CD4-positive, alpha-beta T cell treated with Interleukin-4 for 4 hours (primary cell): ENCODE results near the gene GPR35.
"Not testable (repeated sequence)": the region's sequence is repeated elsewhere in the genome, so short reads cannot be mapped to it uniquely, and the experiment has no call there.

Experiments
- DNase-seq: peaks from one replicate; pipeline ENCODE4 v3.0.0-alpha.2; 2020

GPR35 gene

DNA sequence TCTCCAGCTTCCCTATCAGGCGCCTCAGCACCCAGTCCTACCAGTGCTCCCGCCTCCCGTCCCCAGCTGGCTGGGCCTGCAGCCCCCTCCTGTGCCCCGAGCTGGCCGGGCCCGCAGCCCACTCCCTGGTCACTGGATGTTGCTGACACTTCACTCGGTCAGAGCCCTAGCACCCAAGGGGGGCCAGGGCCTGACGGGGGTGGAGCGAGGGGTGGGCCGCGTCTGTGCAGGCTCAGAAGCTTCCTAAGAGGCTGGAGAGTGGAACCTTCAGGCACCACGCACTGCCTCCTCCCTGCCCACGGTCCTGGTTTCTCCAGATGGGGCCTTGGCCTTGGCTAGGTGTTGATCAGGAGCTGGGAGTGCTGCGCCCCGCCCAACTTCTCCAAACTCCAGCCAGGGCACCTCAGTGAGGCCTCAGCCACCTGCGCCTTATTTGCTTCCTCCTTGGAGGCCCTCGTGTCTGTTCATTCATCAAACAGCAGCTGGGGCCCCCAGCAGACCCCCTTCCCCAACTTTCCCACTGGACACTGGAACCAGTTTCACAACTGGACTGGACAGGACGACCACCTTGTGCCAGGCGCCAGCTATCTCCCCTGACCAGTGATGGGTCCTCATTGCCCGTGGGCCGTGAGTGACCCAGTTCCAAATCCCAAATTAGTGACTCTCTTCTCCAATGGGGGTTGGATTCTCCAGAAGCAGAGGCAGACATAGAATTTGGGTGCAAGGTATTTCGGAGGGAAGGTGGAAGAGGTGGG is 22.0 kb upstream of the GPR35 start:
- no peak for DNase-seq

DNA sequence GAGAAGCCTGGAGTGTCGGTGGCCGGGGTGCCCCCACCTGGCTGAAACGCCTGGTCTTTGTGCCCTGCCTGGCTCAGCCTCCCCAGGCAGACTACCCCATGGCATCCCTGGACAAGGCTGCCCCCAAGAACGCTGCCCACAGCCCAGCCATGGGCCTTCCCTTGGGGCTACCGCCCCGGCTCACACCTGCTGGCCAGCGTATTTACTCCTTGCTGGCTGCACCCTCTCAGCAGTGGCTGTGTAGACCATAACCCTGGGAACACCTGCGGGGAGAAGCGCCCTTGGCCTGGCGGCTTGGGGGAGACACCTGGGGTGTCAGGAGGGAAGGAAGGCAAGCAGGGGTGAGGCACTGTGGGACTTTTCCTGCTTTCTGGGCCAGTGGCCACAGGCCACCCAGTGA is 21.4 kb upstream of the GPR35 start:
- DNase-seq, result no peak

GRCh38 chr2:240604291-240604938 is 20.9 kb upstream of the GPR35 start:
- no peak for DNase-seq

- DNase-seq, result no peak
These were observed 20.2 kb upstream of the GPR35 start for GRCh38 chr2:240604939-240605716.

DNA sequence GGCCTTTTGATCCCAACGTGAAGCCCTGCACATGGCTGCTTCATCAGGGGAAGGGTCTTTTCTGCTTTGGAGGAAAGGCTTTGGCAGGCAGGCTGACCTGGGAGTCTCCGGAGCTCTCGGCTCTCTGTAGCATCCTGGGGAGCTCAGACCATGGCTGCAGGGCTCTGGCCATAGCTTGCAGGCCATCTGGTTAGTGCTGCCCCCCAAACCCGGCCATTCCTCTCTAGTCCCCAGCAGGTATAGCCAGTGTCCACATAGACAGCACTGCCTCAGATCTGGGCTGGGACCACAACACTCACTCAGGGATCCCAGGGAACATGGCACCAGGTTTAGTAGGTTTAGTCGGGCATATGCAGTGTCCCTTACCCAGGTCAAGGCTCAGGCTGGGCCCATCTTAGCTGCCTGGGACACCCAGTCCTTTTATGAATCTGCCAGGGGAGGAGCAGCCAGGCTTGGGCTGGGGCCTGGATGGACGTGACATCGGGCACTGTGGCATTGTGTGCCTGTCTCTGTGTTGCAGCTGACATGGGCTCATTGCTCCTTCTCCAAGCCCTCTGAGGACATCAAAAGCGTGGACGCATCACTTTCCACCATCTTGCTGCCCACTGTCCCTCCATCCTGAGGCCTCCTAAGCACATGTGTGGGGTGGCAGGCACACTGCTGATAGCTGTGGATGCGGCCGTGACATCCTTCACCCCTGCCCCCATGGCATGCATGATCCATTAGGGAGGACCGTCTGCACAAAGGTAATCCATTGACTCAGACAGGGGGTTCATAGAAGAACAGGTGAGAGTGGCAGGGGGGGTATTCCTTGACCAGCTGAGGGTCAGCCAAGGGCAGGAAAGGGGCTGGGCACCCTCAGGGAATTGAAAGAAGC is 19.2 kb upstream of the GPR35 start:
- no peak for DNase-seq

GRCh38 chr2:240611601-240612210 is 13.6 kb upstream of the GPR35 start:
- no peak for DNase-seq

- no peak for DNase-seq
These were observed 11.5 kb upstream of the GPR35 start for GRCh38 chr2:240613781-240614180.

GRCh38 chr2:240614391-240614790 is 10.9 kb upstream of the GPR35 start:
- DNase-seq, result no peak

DNA sequence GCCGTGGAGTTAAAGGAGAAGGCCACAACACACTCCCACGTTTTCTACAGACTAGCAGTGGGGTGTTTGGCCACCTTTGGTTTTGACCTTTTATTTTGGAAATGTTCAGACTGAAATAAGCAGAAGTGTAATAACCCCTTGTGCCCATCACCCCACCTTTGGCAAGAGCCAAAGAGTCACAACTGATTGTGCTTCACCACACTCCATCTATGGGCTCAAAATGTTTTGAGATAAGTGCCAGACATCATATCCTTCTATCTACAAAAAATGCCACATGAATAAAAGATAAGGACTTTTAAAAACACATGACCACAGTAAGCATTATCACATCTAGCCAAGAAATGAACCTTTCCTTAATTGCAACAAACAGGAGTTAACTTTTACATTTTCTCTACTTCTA is 9.9 kb upstream of the GPR35 start:
- no peak for DNase-seq

DNA sequence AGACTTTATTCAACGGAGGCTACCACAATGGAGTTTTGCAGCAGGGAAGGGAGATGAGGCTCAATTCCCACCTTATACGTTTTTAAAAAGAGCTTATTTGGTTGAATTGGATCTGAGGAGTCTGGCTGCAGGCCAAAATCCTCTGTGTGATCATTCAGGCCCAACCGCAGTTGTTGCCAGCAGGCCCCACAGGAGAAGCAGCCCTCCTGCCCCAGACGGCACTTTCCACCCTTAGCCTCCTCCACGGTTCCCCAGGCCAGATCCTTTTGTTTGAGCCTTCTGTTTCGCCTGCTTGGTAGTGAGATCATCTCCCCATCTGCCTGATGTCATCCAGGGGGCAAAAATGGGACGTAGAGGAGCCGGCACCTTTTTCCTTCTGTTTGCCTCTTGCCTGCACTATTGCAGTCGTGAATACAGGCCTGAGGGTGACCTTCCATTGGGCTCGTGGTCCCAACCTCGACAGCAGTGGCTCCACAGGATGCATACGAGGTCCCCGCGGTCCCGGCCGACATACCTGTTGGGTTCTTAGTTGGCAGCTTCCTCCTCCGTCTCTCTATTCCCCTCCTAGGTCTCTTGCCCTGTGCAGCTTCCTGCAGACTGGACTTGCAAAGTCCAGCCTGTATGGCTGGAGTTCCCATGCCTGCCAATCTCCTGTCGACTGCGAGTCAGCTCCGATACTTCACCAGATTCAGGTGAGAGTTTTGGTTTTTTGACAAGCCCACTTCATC is 9.3 kb upstream of the GPR35 start:
- DNase-seq, result no peak

DNA sequence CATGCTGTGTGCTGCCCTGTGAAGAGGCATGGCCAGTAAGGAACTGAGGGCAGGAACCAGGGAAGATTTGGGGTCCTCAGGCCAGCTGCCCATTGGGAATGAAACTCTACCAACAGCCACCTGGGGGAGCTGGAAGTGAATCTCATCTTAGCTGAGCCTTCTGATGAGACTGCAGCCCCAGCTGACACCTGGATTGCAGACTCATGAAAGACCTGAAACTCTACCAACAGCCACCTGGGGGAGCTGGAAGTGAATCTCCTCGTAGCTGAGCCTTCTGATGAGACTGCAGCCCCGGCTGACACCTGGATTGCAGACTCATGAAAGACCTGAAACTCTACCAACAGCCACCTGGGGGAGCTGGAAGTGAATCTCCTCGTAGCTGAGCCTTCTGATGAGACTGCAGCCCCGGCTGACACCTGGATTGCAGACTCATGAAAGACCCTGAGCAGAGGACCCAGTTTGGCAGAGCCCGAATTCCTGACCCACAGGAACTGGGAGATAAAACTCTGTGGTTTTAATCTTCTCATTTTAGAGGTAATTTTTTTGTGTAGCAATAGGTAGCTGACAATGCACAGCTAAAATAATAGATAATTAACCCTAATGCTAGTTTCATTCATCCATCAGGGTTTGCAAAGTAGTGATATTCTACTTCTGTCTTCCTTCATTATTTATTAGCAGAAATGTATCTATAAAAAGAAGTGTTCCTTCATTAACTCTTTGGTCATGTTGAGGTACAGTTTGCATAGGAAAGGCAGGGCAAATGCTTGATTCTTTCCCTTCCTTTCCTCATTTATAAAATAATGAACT is 8.2 kb upstream of the GPR35 start:
- DNase-seq, result not testable (repeated sequence)

DNA sequence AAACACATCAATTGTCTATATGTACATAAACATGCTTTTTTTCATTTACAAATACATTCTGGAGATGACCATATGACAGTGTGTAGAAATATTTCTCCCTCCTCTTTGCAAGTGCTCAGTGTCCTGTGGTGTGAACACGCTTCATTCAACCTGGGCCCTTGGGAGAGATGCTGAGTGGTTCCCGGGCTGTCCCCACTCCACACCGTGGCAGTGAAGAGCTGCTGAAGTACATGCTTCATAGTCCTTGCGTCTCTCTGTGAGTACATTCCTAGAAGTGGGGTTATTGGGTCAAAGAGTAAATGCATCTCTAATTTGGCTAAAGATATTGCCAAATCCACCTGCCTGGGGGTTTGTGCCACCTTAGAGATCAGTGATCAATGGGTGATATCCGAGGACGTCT is 6.5 kb upstream of the GPR35 start:
- no peak for DNase-seq

GRCh38 chr2:240619506-240620148 is 5.7 kb upstream of the GPR35 start:
- DNase-seq, result no peak

GRCh38 chr2:240620149-240620731 is 5.0 kb upstream of the GPR35 start:
- DNase-seq, result no peak

DNA sequence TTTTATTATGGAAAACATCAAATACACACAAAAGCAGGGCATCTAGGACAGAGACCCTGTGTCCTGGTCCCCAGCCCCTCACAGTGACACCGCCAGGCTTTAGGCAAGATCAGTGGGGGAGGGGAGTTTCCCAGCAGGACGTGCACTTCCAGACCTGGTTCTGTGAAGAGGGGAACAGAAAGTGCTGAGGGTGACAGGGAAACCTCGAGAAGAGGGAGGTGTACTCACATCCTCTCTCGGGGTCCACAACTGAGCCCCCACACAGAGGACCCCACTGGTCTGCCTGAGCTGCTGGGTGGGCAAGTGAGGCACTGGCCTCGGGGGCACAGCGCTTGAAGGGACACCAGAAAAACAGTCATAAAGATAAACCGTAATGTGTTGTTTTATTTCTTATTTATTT is 4.4 kb upstream of the GPR35 start:
- no peak for DNase-seq

GRCh38 chr2:240622060-240622411 is 3.2 kb upstream of the GPR35 start:
- no peak for DNase-seq

DNA sequence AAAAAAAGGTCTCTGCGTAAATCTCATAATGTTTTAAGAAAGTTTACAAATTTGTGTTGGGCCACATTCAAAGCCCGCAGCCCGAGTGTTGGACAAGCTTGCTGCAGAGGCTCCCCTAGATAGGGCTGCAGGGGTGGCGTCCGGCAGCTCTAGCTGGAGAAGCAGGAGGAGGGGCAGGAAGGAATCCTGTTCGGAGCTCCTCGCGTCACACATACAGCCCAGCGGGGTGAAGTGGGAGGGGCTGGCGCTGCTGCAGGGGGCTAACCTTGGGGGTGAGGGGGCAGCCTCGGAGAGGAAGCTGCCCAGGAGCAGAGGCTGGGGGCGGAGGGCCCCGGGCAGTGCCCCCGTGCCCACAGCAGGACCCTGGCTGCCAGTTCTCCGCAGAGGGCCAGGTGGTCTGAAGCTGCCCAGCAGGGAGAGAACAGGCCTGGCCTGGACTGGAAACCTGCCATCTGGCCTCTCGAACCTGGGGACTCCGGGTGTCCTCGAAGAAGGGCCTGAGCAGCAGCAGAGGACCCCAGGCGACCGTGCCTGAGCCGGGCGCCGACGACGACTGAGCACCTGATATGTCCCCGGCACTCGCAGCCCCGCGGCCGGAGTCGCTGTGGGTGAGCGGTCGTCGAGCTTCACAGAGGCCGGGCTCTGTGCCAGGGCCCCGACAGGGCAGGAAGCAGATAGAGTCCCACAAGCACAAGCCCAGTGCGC is 2.6 kb upstream of the GPR35 start:
- peak; percentile 48 for DNase-seq

DNA sequence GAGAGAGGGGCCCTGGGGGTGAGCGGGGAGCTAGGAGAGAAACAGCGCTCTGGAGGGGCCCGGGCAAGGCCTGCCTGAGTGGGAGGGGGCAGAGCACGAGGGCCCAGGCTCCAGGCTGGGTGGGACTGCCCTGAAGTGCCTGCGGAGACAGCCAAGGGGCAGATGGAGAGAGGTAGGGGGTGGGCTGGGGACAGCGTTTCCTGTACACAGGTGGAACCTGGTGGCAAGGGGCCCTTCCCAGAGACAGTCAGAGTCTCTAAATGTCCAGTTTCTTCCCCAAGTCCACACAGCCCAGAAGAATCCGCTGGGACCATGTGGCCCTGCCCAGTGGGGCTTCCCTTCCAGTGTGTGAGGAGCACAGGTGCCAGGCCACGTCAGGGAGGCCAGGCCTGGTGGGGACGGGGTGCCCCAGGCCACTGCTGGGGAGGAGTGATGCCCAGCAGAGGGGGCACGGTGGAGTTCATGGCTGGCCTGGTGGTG is 1.7 kb upstream of the GPR35 start:
- no peak for DNase-seq
